NCI-H1417 (cell line): ENCODE data around the gene SLC4A2.

Experiments used
- DNase-seq, 3 experiments: peaks; one replicate each; lab custom pipeline; 2025; lab: John Stamatoyannopoulos, UW

The SLC4A2 gene

DNA sequence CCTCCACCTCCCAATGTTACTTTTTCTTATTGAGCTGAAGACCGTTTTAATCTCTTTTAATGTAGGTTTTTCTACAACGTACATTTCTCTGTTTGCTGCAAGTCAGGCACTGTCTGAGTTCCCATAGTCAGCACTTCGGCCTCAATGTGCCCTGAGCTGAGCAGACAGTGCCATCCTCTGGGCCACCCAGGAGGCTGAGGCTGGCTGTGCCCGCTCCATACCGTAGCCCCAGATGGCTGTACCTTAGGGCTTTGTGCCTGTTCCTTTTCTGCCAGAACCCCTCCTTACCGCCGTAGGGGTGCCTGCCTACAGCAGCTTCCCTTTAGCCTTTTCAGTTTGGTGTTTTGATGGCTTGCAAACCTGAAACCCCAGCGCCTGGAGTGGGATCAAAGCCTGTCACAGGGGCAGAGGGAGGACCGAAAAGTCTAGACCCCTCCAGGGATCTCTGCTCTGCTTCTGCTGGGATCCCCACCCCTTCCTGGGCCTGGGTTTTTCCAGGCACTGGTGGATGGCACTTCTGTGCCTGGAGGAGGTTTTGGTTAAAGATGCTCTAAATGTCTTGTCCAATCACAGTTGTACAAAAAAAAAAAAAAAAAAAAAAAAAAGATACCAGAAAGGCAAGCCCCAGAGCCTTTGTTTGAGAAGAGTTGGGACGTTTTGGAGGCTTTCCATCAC is 35.9 kb downstream of the SLC4A2 start:
- no peak for DNase-seq

- DNase-seq = no peak
These were observed 36.6 kb downstream of the SLC4A2 start for GRCh38 chr7:151095828-151096475.

- no peak for DNase-seq
These were observed 40.3 kb downstream of the SLC4A2 start for GRCh38 chr7:151099486-151100211.

GRCh38 chr7:151100921-151101320 is 41.5 kb downstream of the SLC4A2 start:
- no peak for DNase-seq

- DNase-seq = no peak
These were observed 42.4 kb downstream of the SLC4A2 start for GRCh38 chr7:151101621-151102396.

GRCh38 chr7:151102991-151103390 is 43.6 kb downstream of the SLC4A2 start:
- DNase-seq = no peak

GRCh38 chr7:151103973-151104372 is 44.6 kb downstream of the SLC4A2 start:
- no peak for DNase-seq

GRCh38 chr7:151104411-151105235 is 45.2 kb downstream of the SLC4A2 start:
- no peak for DNase-seq

DNA sequence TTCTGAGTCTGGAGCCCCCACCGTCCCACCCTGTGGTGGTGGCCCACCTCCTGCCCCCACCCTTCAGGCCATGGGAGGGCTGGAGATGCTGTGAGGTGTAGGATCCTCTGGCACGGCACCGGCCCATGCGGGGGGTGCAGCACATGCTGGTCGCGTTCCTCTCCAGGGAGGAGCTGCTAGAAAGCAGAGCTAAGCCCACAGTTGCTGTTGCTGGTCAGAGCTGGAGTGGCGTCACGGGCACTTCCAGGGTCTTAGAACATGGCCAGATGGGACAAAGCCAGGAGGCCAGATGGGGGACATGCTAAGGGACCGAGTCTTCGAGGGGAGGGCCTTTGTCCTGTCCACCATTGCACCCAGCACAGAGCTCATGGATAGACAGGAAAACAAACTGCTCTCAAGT is 48.5 kb downstream of the SLC4A2 start:
- DNase-seq = no peak

GRCh38 chr7:151109094-151110048 is 50.0 kb downstream of the SLC4A2 start:
- DNase-seq = no peak

DNA sequence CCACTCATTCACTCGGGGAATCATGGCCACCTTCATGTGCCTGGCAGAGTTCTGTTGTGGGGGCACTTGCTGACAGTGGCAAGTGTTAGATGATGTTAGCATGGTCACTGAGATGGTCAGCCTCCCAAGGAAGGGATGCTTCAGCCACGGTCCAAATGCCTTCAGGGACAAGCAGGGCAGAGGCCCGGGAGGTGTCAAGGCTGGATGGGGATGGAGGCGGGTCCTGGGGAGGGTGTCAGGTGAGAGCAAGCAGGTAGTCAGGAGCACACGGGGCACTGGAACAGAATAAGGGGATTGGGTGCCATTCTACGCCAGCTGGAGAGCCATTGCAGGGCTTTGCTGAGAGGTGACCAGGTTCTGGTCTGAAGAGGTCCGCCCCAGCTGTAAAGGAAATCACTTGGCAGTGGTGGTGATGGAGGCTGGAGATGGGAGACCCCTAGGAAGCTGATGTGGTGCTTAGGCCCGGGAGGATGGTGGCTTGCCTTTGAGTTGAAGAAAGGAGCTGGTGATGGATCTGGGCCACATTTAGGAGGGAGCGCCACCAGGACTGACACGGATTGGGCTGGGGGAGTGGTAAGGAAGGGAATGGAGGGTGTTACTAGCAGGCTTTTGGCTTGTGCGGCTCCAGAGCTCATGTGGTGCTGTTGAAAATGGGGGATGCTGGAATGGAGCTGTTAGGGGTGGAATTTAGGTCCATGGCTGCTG is 51.0 kb downstream of the SLC4A2 start:
- no peak for DNase-seq

DNA sequence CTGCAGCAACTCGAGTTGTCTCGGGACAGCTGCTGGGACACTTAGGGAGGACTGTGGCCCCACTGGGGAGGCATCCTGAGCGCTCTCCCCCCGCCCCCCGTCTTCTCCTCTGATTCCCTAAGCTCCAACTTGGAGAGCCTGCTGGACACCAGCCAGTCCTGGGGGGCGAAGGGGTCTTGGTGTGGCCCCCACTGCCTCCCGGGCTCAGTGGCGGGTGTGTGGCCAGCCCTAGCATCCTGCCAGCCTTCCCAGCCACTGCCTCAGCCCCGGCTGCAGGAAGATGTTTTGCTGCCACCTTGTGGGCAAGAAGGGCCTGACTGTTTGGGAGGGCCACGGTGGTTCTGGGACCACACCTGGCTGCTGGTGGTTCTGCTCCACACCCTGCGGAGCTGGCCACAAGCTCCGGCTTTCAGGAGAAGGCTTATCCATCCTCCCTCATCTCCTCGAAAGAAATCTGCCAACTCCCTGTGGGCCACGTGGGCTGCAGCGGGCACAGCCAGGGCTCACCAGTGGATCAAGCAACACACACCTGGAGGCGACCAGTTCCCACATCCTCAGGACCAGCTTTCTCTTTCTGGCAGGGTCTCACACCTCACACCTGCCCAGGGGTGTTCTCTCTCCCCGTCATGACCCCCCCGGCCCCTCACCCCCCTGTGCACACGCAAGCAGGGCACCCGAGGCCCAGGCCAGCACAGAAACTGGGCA is 51.7 kb downstream of the SLC4A2 start:
- peak; percentile 52 to 80 (median 76) for DNase-seq

GRCh38 chr7:151113344-151114150 is 54.2 kb downstream of the SLC4A2 start:
- no peak for DNase-seq

DNA sequence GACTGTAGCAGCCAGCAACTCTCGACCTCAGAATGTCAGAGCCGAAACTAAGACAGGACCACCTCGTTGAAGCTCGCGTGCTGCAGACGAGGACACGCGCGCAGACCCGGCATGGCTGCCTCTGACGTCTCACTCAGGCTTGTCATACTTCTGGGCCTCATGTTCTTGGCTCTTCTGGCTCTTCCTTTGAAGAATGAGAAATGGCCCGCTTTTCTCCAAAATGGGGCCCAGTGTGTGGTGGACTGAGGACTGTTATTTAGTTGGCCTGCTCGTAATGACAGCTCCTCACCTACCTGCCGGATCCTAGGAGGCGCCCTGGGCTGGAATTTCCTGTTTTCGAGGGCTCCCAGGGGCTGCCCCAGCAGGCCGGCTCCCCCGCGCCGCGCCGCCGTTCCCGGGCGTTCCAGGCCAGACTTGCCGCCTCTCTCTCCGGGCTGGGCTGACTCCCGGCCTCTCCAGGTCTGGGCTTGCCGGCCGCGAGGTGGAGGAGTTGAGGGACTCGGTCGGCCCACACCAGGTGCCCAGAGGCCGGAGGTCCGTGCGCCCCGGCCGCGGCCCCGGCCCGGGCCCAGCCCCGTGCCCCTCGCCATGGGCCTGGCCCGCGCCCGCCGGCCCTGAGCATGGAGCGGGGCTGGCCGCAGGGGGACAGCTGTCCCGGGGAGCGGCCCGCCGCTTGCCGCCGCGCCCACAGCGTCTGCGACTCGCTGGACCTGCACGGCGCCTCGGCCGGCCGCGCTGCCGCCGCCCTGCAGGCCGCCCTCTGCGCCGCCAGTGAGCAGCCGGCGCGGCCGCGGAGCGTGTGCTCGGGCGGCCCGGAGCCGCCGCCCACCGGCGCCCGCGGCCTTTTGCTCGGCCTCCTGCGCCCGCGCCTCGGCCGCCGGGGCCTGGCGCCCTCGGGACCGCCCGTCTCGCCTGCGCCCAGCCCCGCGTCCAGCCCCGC is 55.0 kb downstream of the SLC4A2 start:
- DNase-seq = no peak

- no peak for DNase-seq
These were observed 55.9 kb downstream of the SLC4A2 start for GRCh38 chr7:151115121-151115835.

GRCh38 chr7:151115836-151116418 is 56.5 kb downstream of the SLC4A2 start:
- DNase-seq = no peak
